Caco-2 (cell line): ENCODE results near the gene FBXW4. TPM values are rescaled to one million over a fixed set of nuclear protein-coding genes. Genes with fewer than 3 reads are reported as not detected.

Source experiments
- BruUV-seq: library from RNA; stranded (reverse); fragments of 400-500 nt; replicated peaks from 2 replicates; lab custom pipeline; 2021; lab: Mats Ljungman, UMichigan
- CTCF ChIA-PET: fragments of 300-600 bp; sonication (Branson Sonifier 250); formaldehyde crosslinking; loops from one replicate; lab custom pipeline; 2022; ENCODE audit warnings: antibody characterized with exemption; lab: Charles Lee
- POLR2A ChIA-PET: fragments of 300-600 bp; sonication (Branson Sonifier 250); formaldehyde crosslinking; loops from one replicate; lab custom pipeline; 2022; ENCODE audit warnings: antibody characterized with exemption; lab: Charles Lee
- DNase-seq, 2 experiments: peaks; one replicate each; pipeline versions ENCODE4 v3.0.0 to v3.0.0-alpha.2; 2020 to 2022
- H3K27me3 ChIP-seq: replicated peaks from 2 replicates; pipeline ENCODE4 v1.6.0; 2011; ENCODE audit warnings: low read length; ENCODE audit not compliant: control insufficient read depth, insufficient read depth
- H3K36me3 ChIP-seq: 2 replicates; pipeline ENCODE4 v1.5.1; 2011; ENCODE audit warnings: low read length; ENCODE audit not compliant: control insufficient read depth, insufficient read depth
- H3K4me1 ChIP-seq: fragments of 250-450 bp; sonication (Bioruptor Pico); 2 replicates; pipeline ENCODE4 v1.5.1; 2020; ENCODE audit warnings: mild to moderate bottlenecking
- H3K4me3 ChIP-seq: 2 replicates; pipeline ENCODE4 v1.5.1; 2011; ENCODE audit warnings: low read depth, mild to moderate bottlenecking, control low read depth, low read length
- H3K9me3 ChIP-seq: fragments of 250-450 bp; sonication (Bioruptor Pico); 2 replicates; pipeline ENCODE4 v1.5.1; 2020; ENCODE audit warnings: mild to moderate bottlenecking, moderate library complexity
- H3K27ac Mint-ChIP-seq: one replicate; pipeline ENCODE4 v1.8.0; 2022; ENCODE audit warnings: mixed read lengths; ENCODE audit not compliant: unreplicated experiment
- H3K27me3 Mint-ChIP-seq: one replicate; pipeline ENCODE4 v1.8.0; 2022; ENCODE audit warnings: mixed read lengths; ENCODE audit not compliant: insufficient read depth, unreplicated experiment
- H3K36me3 Mint-ChIP-seq: one replicate; pipeline ENCODE4 v1.8.0; 2022; ENCODE audit warnings: mild to moderate bottlenecking, mixed read lengths; ENCODE audit not compliant: insufficient read depth, unreplicated experiment
- H3K4me1 Mint-ChIP-seq: one replicate; pipeline ENCODE4 v1.8.0; 2022; ENCODE audit warnings: low read depth, mixed read lengths; ENCODE audit not compliant: unreplicated experiment
- H3K4me3 Mint-ChIP-seq: one replicate; pipeline ENCODE4 v1.8.0; 2022; ENCODE audit warnings: mild to moderate bottlenecking, moderate library complexity, mixed read lengths; ENCODE audit not compliant: unreplicated experiment
- H3K9me3 Mint-ChIP-seq: one replicate; pipeline ENCODE4 v1.8.0; 2022; ENCODE audit warnings: mixed read lengths; ENCODE audit not compliant: unreplicated experiment
- CTCF ChIP-seq, 2 experiments: fragments of 200-600 bp in 1 of 2; IDR thresholded peaks; 1 replicate in 1 of 2; 2 replicates in 1 of 2; pipeline versions ENCODE4 v1.5.1 to v1.8.0; 2011 to 2022; ENCODE audit warnings: antibody characterized with exemption in 1 of 2, control low read depth in 1 of 2, inconsistent platforms in 1 of 2, low read depth in 1 of 2, low read length in 1 of 2, mild to moderate bottlenecking in 1 of 2, moderate library complexity in 1 of 2; ENCODE audit not compliant: insufficient read depth in 1 of 2, severe bottlenecking in 1 of 2, unreplicated experiment in 1 of 2
- intact Hi-C: fragments of 100-400 bp; cut with micrococcal nuclease; formaldehyde crosslinking; loops from one replicate; pipeline ENCODE4 v1.10.0; 2022; ENCODE audit not compliant: unreplicated experiment
- total RNA-seq: library from RNA; stranded (reverse); gene quantifications from 2 replicates; pipeline ENCODE4 v1.2.3, GENCODE V29; 2022

Gene FBXW4
- total RNA-seq, 1 experiment from 2014 or later = 44.0 TPM

GRCh38 chr10:101578192-101578591 is 116.8 kb downstream of the FBXW4 start:
- H3K9me3 ChIP-seq = no peaks in the 10 kb centered on the region
- Mint-ChIP-seq H3K4me1 (no peaks in the 10 kb centered on the region), H3K27me3 (no peaks in the 10 kb centered on the region), H3K27ac (peak overlapping the region; percentile 44), H3K36me3 (peaks cover 14% of the 10 kb centered on the region), H3K9me3 (no peaks in the 10 kb centered on the region), H3K4me3 (no peak overlapping the region)
- POLR2A ChIA-PET = no interaction called here
- CTCF ChIA-PET = no interaction called here
- H3K27me3 ChIP-seq = no peaks in the 10 kb centered on the region
- TF ChIP-seq CTCF (IDR thresholded peaks at IDR 0.05; ENCODE audit: insufficient read depth in 1 of 2, low read depth in 1 of 2, low read length in 1 of 2, severe bottlenecking in 1 of 2, unreplicated experiment in 1 of 2) = no peak
- DNase-seq = no peak
- intact Hi-C loops = no loop called here
- H3K36me3 ChIP-seq = no peaks in the 10 kb centered on the region
- H3K4me1 ChIP-seq = no peaks in the 10 kb centered on the region
- no peak overlapping the region for H3K4me3 ChIP-seq
- BruUV-seq = no TSS peak

GRCh38 chr10:101577121-101577871 is 117.7 kb downstream of the FBXW4 start:
- intact Hi-C loops = no loop called here

More at GRCh38 chr10:101577121-101577871, 117.7 kb downstream of the FBXW4 start:
- no peaks in the 10 kb centered on the region for H3K27me3 ChIP-seq
- no peak overlapping the region for H3K4me3 ChIP-seq
- no peaks in the 10 kb centered on the region for H3K9me3 ChIP-seq
- no TSS peak for BruUV-seq
- CTCF ChIA-PET = no interaction called here
- H3K9me3 Mint-ChIP-seq = no peaks in the 10 kb centered on the region
- H3K27ac Mint-ChIP-seq = no peak overlapping the region
- no peaks in the 10 kb centered on the region for H3K36me3 ChIP-seq
- TF ChIP-seq CTCF (IDR thresholded peaks at IDR 0.05; ENCODE audit: insufficient read depth in 1 of 2, low read depth in 1 of 2, low read length in 1 of 2, severe bottlenecking in 1 of 2, unreplicated experiment in 1 of 2) = no peak
- H3K4me1 ChIP-seq = no peaks in the 10 kb centered on the region
- no peaks in the 10 kb centered on the region for H3K4me1 Mint-ChIP-seq
- no peaks in the 10 kb centered on the region for H3K27me3 Mint-ChIP-seq
- DNase-seq = no peak
- POLR2A ChIA-PET = no interaction called here
- peaks cover 14% of the 10 kb centered on the region for H3K36me3 Mint-ChIP-seq
- no peak overlapping the region for H3K4me3 Mint-ChIP-seq
